OCI-LY7 (cell line): ENCODE measurements around the gene TMEM200B.

ENCODE experiments used
- EZH2phosphoT487 ChIP-seq: fragments of 200-600 bp; sonication (generic); IDR thresholded peaks from 2 replicates; pipeline ENCODE4 v1.6.1; 2018; ENCODE audit warnings: low read depth, borderline replicate concordance, mild to moderate bottlenecking, mixed run types, antibody characterized with exemption, low read length, moderate library complexity, mixed read lengths
- TF ChIP-seq, protein P1 (sequence below): fragments of 200-600 bp; sonication (generic); conservative IDR thresholded peaks from 2 replicates; pipeline ENCODE4 v1.5.1; 2014; ENCODE audit warnings: mild to moderate bottlenecking, antibody characterized with exemption, low read length, moderate library complexity, mixed read lengths

- TF ChIP-seq, protein P1, sequence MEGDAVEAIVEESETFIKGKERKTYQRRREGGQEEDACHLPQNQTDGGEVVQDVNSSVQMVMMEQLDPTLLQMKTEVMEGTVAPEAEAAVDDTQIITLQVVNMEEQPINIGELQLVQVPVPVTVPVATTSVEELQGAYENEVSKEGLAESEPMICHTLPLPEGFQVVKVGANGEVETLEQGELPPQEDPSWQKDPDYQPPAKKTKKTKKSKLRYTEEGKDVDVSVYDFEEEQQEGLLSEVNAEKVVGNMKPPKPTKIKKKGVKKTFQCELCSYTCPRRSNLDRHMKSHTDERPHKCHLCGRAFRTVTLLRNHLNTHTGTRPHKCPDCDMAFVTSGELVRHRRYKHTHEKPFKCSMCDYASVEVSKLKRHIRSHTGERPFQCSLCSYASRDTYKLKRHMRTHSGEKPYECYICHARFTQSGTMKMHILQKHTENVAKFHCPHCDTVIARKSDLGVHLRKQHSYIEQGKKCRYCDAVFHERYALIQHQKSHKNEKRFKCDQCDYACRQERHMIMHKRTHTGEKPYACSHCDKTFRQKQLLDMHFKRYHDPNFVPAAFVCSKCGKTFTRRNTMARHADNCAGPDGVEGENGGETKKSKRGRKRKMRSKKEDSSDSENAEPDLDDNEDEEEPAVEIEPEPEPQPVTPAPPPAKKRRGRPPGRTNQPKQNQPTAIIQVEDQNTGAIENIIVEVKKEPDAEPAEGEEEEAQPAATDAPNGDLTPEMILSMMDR, result no peak
- TF ChIP-seq EZH2phosphoT487, result no peak
Observed at GRCh38 chr1:29134695-29135028, 11.0 kb upstream of the TMEM200B start.
